T-cell (primary cell): ENCODE measurements around the gene DHODH. TPM values are rescaled to one million over a fixed set of nuclear protein-coding genes. Genes with fewer than 3 reads are reported as not detected.

Source experiments
- ATAC-seq, 4 experiments: fragments of 200-7000 bp in 3 of 4; fragments of 150-1000 bp in 1 of 4; cut with Tn5 transposase; replicated peaks in 1 of 4; 1 replicate in 3 of 4; 2 replicates in 1 of 4; pipeline ENCODE4 v1.10.0; 2021; ENCODE audit warnings: moderate library complexity in 3 of 4, mild to moderate bottlenecking in 2 of 4, moderate number of reproducible peaks in 1 of 4
- CTCF ChIA-PET, 2 donors: fragments of 300-600 bp; sonication (Branson Sonifier 250); formaldehyde crosslinking; loops; one replicate each; lab custom pipeline; 2022; ENCODE audit warnings: antibody characterized with exemption in 2 of 2; lab: Charles Lee
- POLR2A ChIA-PET, 2 donors: fragments of 300-600 bp; sonication (Branson Sonifier 250); formaldehyde crosslinking; loops; one replicate each; lab custom pipeline; 2022; ENCODE audit warnings: antibody characterized with exemption in 2 of 2; lab: Charles Lee
- DNase-seq, 35 experiments: peaks; one replicate each; pipeline versions ENCODE4 v3.0.0 to v3.0.0-alpha.2; 2013 to 2023
- H3K27ac ChIP-seq: one replicate; pipeline ENCODE4 v1.5.1; 2013; ENCODE audit warnings: low read length
- H3K27me3 ChIP-seq, 2 experiments: replicated peaks in 1 of 2; 1 replicate in 1 of 2; 2 replicates in 1 of 2; pipeline versions ENCODE4 v1.6.1 to v1.7.0; 2013; ENCODE audit warnings: low read length in 1 of 2, mixed read lengths in 1 of 2; ENCODE audit not compliant: control insufficient read depth in 2 of 2, insufficient read depth in 2 of 2; ENCODE audit errors: extremely low read depth in 1 of 2
- H3K36me3 ChIP-seq, 2 donors: 1 replicate in 1 of 2; 2 replicates in 1 of 2; pipeline versions ENCODE4 v1.6.1 to v1.7.0; 2013; ENCODE audit warnings: low read length in 1 of 2; ENCODE audit not compliant: control insufficient read depth in 2 of 2, insufficient read depth in 1 of 2; ENCODE audit errors: extremely low read depth in 1 of 2
- H3K4me1 ChIP-seq, 2 experiments: 1 replicate in 1 of 2; 2 replicates in 1 of 2; pipeline versions ENCODE4 v1.6.1 to v1.7.0; 2013; ENCODE audit warnings: low read length in 2 of 2, mixed read lengths in 1 of 2; ENCODE audit not compliant: insufficient read depth in 2 of 2, control insufficient read depth in 1 of 2; ENCODE audit errors: extremely low read depth in 1 of 2
- H3K4me3 ChIP-seq, 2 donors: 1 replicate in 1 of 2; 2 replicates in 1 of 2; pipeline versions ENCODE4 v1.5.1 to v1.7.0; 2013; ENCODE audit warnings: mild to moderate bottlenecking in 2 of 2, low read length in 1 of 2, moderate library complexity in 1 of 2; ENCODE audit not compliant: control insufficient read depth in 1 of 2; ENCODE audit errors: extremely low read depth in 1 of 2
- H3K9me3 ChIP-seq: 2 replicates; pipeline ENCODE4 v1.7.0; 2013
- H3K27ac Mint-ChIP-seq, 2 donors: one replicate each; pipeline ENCODE4 v1.8.0; 2020 to 2021; ENCODE audit warnings: mild to moderate bottlenecking in 2 of 2, mixed read lengths in 2 of 2
- H3K27me3 Mint-ChIP-seq, 2 donors: one replicate each; pipeline ENCODE4 v1.8.0; 2021 to 2022; ENCODE audit warnings: mixed read lengths in 2 of 2
- H3K36me3 Mint-ChIP-seq: one replicate; pipeline ENCODE4 v1.8.0; 2021; ENCODE audit warnings: mixed read lengths
- H3K4me1 Mint-ChIP-seq, 3 donors: one replicate each; pipeline ENCODE4 v1.8.0; 2020 to 2022; ENCODE audit warnings: mixed read lengths in 3 of 3, mild to moderate bottlenecking in 1 of 3
- H3K4me3 Mint-ChIP-seq, 3 donors: one replicate each; pipeline ENCODE4 v1.8.0; 2020 to 2022; ENCODE audit warnings: mild to moderate bottlenecking in 3 of 3, mixed read lengths in 3 of 3, moderate library complexity in 3 of 3
- H3K9me3 Mint-ChIP-seq, 3 donors: one replicate each; pipeline ENCODE4 v1.8.0; 2020 to 2022; ENCODE audit warnings: mixed read lengths in 3 of 3
- WGBS: methylation state at CpG from one replicate; pipeline ENCODE4 v1.1.5; 2013; ENCODE audit warnings: missing lambda C conversion rate; ENCODE audit not compliant: insufficient coverage; 5-methylcytosine and 5-hydroxymethylcytosine counted together
- total RNA-seq, 35 experiments: library from RNA in 6 of 35; stranded (reverse) in 6 of 35; fragments of 120-200 nt in 1 of 35; gene quantifications; one replicate each; pipeline versions ENCODE4 v1.2.1 to v1.2.4 and lab custom pipeline; 2013 to 2026

Gene DHODH
- total RNA-seq, 5 donors from 2014 or later (not counting 1 experiment from before 2014, with no cell fraction given), result 6.0 to 11.9 (median 11.2) TPM

DNA sequence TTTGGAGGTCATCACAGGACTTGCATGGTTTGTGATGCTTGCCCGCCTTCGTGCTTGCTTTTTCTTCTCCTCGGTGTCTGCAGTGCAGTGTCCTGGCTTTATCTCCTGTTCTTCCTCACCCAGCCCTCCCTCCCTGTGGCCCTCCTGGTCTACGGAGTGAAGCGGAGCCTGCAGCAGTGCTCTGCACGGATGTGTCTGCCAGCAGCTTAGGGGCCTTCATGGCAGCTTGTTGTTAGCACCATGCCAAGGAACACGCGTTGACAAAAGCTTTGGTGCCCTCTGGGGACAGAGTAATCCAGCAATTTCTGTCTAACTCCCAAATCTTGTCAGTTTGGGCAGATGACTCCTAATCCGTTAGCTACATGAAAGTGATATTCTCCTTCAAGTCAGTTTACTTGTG is 9.9 kb downstream of the DHODH start:
- H3K9me3 ChIP-seq, result no peaks in the 10 kb centered on the region
- no peak overlapping the region for H3K4me3 ChIP-seq
- WGBS, result 100% methylated on average over 6 of the region's 9 CpGs
- Mint-ChIP-seq H3K36me3 (peaks cover 50% of the 10 kb centered on the region), H3K4me3 (no peak overlapping the region), H3K9me3 (no peaks in the 10 kb centered on the region), H3K27me3 (no peaks in the 10 kb centered on the region), H3K4me1 (peaks cover 0 to 4% (median 3%) of the 10 kb centered on the region in 3 donors), H3K27ac (no peak overlapping the region)
- CTCF ChIA-PET, result no interaction called here
- ATAC-seq (no peak), DNase-seq (no peak)
- H3K36me3 ChIP-seq, result peaks cover 17 to 55% of the 10 kb centered on the region in 2 donors
- H3K27ac ChIP-seq, result no peak overlapping the region
- no peaks in the 10 kb centered on the region for H3K27me3 ChIP-seq
- H3K4me1 ChIP-seq, result peaks cover 0 to 5% of the 10 kb centered on the region in 2 experiments
- POLR2A ChIA-PET, result no interaction called here

DNA sequence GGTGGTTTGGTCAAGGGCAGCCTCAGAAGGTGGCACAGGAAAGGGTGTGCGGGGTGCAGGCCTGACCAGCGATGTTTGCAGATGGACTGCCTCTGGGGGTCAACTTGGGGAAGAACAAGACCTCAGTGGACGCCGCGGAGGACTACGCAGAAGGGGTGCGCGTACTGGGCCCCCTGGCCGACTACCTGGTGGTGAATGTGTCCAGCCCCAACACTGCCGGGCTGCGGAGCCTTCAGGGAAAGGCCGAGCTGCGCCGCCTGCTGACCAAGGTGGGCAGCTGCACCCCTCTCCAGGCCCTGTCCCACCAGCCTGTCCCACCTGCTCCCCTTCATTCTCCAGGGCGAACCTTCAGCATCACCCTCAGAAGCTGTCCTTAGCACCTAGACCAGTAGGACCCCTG is 12.5 kb downstream of the DHODH start:
- Mint-ChIP-seq H3K27me3 (no peaks in the 10 kb centered on the region), H3K4me1 (no peaks in the 10 kb centered on the region), H3K27ac (no peak overlapping the region), H3K9me3 (no peaks in the 10 kb centered on the region), H3K36me3 (peaks cover 50% of the 10 kb centered on the region), H3K4me3 (no peak overlapping the region)
- WGBS, result 98% methylated on average over 15 of the region's 15 CpGs
- Histone ChIP-seq H3K4me3 (no peak overlapping the region), H3K27ac (no peak overlapping the region), H3K9me3 (no peaks in the 10 kb centered on the region), H3K36me3 (peaks cover 18 to 55% of the 10 kb centered on the region in 2 donors), H3K4me1 (no peaks in the 10 kb centered on the region), H3K27me3 (no peaks in the 10 kb centered on the region)
- POLR2A ChIA-PET, result no interaction called here
- ATAC-seq, result no peak
- DNase-seq, result no peak
- CTCF ChIA-PET, result no interaction called here

DNA sequence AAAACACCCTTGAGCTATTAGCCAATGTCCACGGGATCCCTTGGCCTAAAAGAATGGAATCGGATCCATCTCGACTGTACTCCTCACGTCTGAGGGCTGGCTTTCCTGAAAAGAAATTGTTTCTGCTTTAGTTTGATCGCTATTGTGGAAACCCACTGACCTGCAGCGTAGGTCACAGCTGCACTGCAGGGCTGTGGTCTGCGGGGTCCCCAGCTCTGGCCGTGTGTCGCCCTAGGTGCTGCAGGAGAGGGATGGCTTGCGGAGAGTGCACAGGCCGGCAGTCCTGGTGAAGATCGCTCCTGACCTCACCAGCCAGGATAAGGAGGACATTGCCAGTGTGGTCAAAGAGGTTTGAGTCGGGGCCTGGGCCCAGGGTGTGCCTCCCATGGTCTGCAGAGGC is 13.6 kb downstream of the DHODH start:
- H3K36me3 ChIP-seq, result peaks cover 18 to 49% of the 10 kb centered on the region in 2 donors
- Mint-ChIP-seq H3K27ac (no peak overlapping the region), H3K27me3 (no peaks in the 10 kb centered on the region), H3K4me3 (no peak overlapping the region), H3K36me3 (peaks cover 41% of the 10 kb centered on the region), H3K9me3 (no peaks in the 10 kb centered on the region), H3K4me1 (no peaks in the 10 kb centered on the region)
- no peaks in the 10 kb centered on the region for H3K9me3 ChIP-seq
- ATAC-seq, result no peak
- no peaks in the 10 kb centered on the region for H3K27me3 ChIP-seq
- DNase-seq, result no peak
- CTCF ChIA-PET, result interaction anchor here in 1 of 2 donors (0.7 kb wide), 1 partner anchor 53 kb away, joined by 3 read pairs; no protein-coding TSS in a partner anchor
- no peak overlapping the region for H3K4me3 ChIP-seq
- POLR2A ChIA-PET, result no interaction called here
- 93% methylated on average over 10 of the region's 13 CpGs for WGBS
- H3K4me1 ChIP-seq, result no peaks in the 10 kb centered on the region
- no peak overlapping the region for H3K27ac ChIP-seq

DNA sequence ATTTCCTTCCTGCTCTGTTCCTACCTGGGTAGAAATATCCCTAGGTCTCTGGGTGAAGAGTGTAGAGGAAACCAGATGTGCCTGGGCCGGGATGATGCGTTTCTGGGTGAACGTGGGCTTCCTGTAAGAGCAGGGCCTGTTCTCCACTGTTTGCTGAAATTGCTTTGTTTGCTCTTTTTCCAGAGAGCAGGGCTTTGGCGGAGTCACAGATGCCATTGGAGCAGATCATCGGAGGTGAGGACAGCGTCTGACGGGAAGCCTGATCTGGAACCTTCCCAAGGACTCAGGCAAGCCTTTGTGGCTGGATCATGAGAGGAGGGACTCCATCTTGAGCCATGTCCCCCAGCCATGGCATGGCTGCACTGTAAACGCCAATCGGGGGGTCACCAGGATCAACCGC is 15.4 kb downstream of the DHODH start:
- H3K27me3 ChIP-seq, result no peaks in the 10 kb centered on the region
- H3K27ac Mint-ChIP-seq, result no peak overlapping the region
- ChIA-PET CTCF (no interaction called here), POLR2A (no interaction called here)
- peaks cover 18 to 53% of the 10 kb centered on the region in 2 donors for H3K36me3 ChIP-seq
- no peak overlapping the region for H3K27ac ChIP-seq
- ATAC-seq, result no peak
- no peaks in the 10 kb centered on the region for H3K4me1 Mint-ChIP-seq
- 94% methylated on average over 9 of the region's 10 CpGs for WGBS
- H3K9me3 ChIP-seq, result no peaks in the 10 kb centered on the region
- H3K4me3 Mint-ChIP-seq, result no peak overlapping the region
- H3K36me3 Mint-ChIP-seq, result peaks cover 46% of the 10 kb centered on the region
- no peaks in the 10 kb centered on the region for H3K9me3 Mint-ChIP-seq
- H3K4me1 ChIP-seq, result no peaks in the 10 kb centered on the region
- H3K27me3 Mint-ChIP-seq, result no peaks in the 10 kb centered on the region
- DNase-seq, result no peak
- no peak overlapping the region for H3K4me3 ChIP-seq

DNA sequence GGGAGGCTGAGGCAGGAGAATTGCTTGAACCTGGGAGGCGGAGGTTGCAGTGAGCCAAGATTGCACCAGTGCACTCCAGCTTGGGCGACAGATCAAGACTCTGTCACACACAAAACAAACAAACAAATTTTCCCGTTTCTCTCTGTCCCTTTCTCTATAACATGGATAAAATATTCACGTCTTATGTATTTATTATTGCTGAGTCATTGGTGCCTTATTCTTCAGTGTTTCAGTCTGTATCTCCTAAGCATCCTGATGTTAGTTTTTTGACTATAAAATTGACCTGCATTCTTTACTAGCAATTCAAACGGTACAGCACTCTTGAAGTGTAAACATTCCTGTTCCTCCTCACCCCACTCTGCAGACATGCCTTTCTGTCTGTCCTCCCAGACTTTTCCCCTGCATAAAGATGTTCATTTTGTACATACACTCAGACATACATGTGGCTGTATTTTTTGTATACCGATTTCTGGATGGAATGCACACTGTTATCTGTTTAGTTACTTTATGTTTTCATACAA is 16.4 kb downstream of the DHODH start:
- Histone ChIP-seq H3K9me3 (no peaks in the 10 kb centered on the region), H3K27me3 (no peaks in the 10 kb centered on the region), H3K36me3 (peaks cover 18 to 45% of the 10 kb centered on the region in 2 donors), H3K27ac (no peak overlapping the region), H3K4me1 (no peaks in the 10 kb centered on the region), H3K4me3 (no peak overlapping the region)
- no peak for ATAC-seq
- ChIA-PET CTCF (no interaction called here), POLR2A (no interaction called here)
- peak overlapping the region; percentile 3 to 22 for H3K27ac Mint-ChIP-seq
- no peak overlapping the region for H3K4me3 Mint-ChIP-seq
- WGBS, result 100% methylated on average over 2 of the region's 6 CpGs
- H3K36me3 Mint-ChIP-seq, result peaks cover 44% of the 10 kb centered on the region
- no peaks in the 10 kb centered on the region for H3K9me3 Mint-ChIP-seq
- no peaks in the 10 kb centered on the region for H3K4me1 Mint-ChIP-seq
- no peak for DNase-seq
- H3K27me3 Mint-ChIP-seq, result no peaks in the 10 kb centered on the region

DNA sequence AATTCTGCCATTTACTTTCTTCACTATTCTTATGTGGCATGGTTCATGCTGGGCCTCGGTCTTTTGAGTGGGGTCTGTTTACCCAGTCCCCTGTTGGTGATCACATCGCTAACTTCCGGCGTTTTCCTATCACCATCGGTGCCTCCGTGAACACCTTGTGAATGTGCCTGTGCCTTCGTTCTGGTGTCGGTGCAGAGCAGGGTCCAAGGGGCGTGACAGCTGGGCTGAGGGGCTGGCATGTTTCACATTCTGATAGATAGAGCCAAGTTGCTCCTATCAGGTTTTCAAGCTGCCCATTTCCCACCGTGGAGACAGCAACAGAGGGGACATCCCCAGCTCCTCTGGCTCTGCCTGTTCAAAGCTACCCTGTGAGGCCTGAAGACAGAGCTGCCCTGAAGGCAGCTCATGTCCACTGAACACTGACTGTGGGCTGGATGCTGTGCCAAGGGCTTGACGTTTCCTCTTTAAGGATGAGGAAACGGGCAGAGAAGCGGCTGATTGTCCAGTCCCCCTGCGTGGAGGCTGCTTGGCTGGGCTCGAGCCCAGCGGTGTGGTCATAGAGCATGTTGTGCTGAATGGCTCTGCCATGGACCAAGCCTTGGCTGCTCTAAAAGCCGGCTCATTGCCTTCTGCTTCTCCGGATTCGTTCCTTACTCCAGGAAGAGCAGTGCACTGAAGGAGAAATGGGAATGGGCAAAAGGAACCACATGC is 17.0 kb downstream of the DHODH start:
- ChIA-PET CTCF (no interaction called here), POLR2A (interaction anchor here in 1 of 2 donors (0.7 kb wide), 1 partner anchor 100 kb away, joined by 5 read pairs; no protein-coding TSS in a partner anchor)
- H3K27me3 Mint-ChIP-seq, result no peaks in the 10 kb centered on the region
- H3K36me3 Mint-ChIP-seq, result peaks cover 44% of the 10 kb centered on the region
- Histone ChIP-seq H3K9me3 (no peaks in the 10 kb centered on the region), H3K27me3 (no peaks in the 10 kb centered on the region), H3K27ac (no peak overlapping the region), H3K4me3 (no peak overlapping the region), H3K4me1 (no peaks in the 10 kb centered on the region), H3K36me3 (peaks cover 17 to 45% of the 10 kb centered on the region in 2 donors)
- no peak for DNase-seq
- no peaks in the 10 kb centered on the region for H3K9me3 Mint-ChIP-seq
- WGBS, result 94% methylated on average over 19 of the region's 19 CpGs
- no peak overlapping the region for H3K4me3 Mint-ChIP-seq
- ATAC-seq, result no peak
- no peaks in the 10 kb centered on the region for H3K4me1 Mint-ChIP-seq
- peak overlapping the region in 1 of 2 donors; percentile 22 for H3K27ac Mint-ChIP-seq
